22Rv1 (cell line): ENCODE results near the gene CHMP3.

Experiments
- H3K27ac ChIP-seq: fragments of 450-650 bp; 2 replicates; pipeline ENCODE4 v1.5.1; 2017
- ZFX ChIP-seq: fragments of 450-650 bp; IDR thresholded peaks from 2 replicates; pipeline ENCODE4 v1.6.1; 2017; ENCODE audit warnings: antibody characterized with exemption, borderline replicate concordance
- TF ChIP-seq, protein P1 (sequence below): fragments of 450-650 bp; IDR thresholded peaks from 2 replicates; pipeline ENCODE4 v1.5.1; 2017; ENCODE audit warnings: mild to moderate bottlenecking

The CHMP3 gene

GRCh38 chr2:86484385-86484784 lies 78.9 kb downstream of the CHMP3 start:
- H3K27ac ChIP-seq: no peak overlapping the region
- no peak for TF ChIP-seq ZFX

DNA sequence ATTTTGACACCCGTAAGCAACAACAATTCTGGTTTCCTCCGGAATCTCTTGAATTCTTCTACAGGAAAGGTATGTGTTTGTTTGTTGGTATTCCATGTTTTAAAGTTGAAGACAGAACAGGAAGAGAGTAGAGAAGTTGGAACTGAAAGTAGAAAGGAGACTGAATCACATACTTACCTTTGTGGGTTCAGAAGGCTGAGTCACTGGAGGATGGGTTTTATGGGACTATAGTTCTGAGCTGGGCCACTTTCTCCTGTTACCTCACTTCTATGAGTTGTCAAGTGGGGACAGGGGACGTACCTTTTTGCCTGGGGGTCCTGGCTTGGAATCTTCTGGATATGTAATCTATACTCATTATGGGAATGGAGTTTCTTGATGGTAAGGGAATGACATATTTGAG lies 81.2 kb downstream of the CHMP3 start:
- no peak overlapping the region for H3K27ac ChIP-seq
- TF ChIP-seq, protein P1, sequence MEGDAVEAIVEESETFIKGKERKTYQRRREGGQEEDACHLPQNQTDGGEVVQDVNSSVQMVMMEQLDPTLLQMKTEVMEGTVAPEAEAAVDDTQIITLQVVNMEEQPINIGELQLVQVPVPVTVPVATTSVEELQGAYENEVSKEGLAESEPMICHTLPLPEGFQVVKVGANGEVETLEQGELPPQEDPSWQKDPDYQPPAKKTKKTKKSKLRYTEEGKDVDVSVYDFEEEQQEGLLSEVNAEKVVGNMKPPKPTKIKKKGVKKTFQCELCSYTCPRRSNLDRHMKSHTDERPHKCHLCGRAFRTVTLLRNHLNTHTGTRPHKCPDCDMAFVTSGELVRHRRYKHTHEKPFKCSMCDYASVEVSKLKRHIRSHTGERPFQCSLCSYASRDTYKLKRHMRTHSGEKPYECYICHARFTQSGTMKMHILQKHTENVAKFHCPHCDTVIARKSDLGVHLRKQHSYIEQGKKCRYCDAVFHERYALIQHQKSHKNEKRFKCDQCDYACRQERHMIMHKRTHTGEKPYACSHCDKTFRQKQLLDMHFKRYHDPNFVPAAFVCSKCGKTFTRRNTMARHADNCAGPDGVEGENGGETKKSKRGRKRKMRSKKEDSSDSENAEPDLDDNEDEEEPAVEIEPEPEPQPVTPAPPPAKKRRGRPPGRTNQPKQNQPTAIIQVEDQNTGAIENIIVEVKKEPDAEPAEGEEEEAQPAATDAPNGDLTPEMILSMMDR: no peak
- no peak for TF ChIP-seq ZFX

DNA sequence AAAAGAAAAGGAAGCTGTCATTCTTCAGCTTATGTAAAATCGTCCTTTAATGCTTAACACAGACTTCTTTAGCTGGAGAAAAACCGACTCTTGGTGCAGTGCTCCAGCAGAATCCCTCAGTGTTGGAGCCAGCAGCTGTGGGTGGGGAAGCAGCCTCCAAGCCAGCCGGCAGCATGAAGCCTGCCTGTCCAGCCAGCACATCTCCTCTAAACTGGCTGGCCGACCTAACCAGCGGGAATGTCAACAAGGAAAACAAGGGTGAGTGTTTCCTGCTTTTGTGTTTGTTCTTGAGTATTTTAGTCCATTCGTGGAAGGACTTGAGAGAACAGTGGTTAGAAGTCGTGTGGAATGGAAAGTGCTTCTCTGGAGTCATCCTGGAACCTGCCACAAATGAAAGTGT lies 83.1 kb downstream of the CHMP3 start:
- H3K27ac ChIP-seq: no peak overlapping the region
- TF ChIP-seq, protein P1: no peak
- TF ChIP-seq ZFX: no peak

- no peak overlapping the region for H3K27ac ChIP-seq
- TF ChIP-seq ZFX: no peak
- TF ChIP-seq, protein P1: no peak
Observed at GRCh38 chr2:86477349-86477748, 85.9 kb downstream of the CHMP3 start.

DNA sequence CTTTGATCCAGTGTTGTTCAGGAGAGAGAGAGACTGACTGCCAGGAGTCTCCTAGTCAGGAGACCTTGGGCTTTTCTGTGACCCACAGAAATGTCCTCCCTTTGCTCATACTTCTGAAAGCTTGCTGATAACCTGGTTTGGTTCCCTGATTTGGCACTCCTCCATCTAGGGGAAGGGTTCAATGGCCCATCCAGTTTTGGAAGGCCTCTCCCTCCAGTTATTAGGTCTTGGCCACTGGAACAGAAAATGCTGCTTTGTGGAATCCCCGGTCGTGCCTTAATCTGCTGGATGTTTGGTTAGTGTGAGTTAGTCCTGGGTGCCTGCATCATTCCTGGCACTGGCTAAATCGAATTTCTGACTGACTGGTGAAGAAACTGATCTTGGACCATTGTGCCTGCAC lies 86.3 kb downstream of the CHMP3 start:
- H3K27ac ChIP-seq: no peak overlapping the region
- no peak for TF ChIP-seq ZFX
- TF ChIP-seq, protein P1: no peak

DNA sequence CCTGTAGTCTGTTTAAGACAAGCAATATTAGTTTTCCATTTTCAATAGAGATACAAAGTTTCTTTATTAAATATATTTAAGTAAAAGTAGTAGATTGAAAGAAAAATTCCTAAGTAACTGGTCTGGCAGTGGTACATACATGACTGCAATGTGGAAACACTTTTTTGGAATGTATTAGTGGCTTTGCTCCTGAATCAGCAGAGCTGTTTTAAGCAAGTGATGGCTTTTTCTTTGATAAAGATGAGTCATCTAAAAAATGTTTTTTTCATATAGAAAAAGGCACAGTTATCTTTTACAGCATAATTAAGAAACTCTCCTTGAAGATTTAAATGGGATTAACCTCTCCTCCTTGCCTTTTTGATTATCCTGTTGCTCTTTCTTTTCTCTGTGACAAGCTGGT lies 87.2 kb downstream of the CHMP3 start:
- H3K27ac ChIP-seq: no peak overlapping the region
- TF ChIP-seq ZFX: no peak
- TF ChIP-seq, protein P1: no peak

DNA sequence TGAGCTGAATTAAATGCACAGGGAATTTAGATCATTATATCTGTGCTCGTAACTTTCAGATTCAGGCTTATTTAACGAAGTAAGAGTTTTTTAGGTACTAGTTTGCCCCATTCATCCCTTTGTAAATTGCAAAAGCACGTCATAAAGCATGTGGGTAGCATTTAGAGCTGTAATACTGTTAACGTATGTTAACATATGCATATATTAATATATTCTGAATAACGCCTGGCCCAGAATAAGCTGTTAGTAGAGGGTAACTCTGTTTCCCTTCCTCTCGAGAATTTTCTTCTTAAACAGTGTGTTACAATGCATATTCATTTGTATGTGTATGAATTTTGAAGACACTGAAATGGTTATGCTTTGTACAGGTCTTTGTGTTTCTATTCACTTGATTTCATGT lies 91.6 kb downstream of the CHMP3 start:
- TF ChIP-seq, protein P1: no peak
- no peak for TF ChIP-seq ZFX
- no peak overlapping the region for H3K27ac ChIP-seq

- no peak for TF ChIP-seq ZFX
- TF ChIP-seq, protein P1: no peak
- H3K27ac ChIP-seq: no peak overlapping the region
Observed at GRCh38 chr2:86470890-86471289, 92.4 kb downstream of the CHMP3 start.
